GM19395 (cell line): ENCODE data around the gene SLC19A1.

Experiments used
- ATAC-seq: cut with Tn5 transposase; IDR thresholded peaks from one replicate; pipeline ENCODE4 v1.9.1; 2021; ENCODE audit warnings: mild to moderate bottlenecking, moderate library complexity; ENCODE audit not compliant: unreplicated experiment

Gene SLC19A1

GRCh38 chr21:45496968-45497845 is 45.0 kb downstream of the SLC19A1 start:
- no peak for ATAC-seq

DNA sequence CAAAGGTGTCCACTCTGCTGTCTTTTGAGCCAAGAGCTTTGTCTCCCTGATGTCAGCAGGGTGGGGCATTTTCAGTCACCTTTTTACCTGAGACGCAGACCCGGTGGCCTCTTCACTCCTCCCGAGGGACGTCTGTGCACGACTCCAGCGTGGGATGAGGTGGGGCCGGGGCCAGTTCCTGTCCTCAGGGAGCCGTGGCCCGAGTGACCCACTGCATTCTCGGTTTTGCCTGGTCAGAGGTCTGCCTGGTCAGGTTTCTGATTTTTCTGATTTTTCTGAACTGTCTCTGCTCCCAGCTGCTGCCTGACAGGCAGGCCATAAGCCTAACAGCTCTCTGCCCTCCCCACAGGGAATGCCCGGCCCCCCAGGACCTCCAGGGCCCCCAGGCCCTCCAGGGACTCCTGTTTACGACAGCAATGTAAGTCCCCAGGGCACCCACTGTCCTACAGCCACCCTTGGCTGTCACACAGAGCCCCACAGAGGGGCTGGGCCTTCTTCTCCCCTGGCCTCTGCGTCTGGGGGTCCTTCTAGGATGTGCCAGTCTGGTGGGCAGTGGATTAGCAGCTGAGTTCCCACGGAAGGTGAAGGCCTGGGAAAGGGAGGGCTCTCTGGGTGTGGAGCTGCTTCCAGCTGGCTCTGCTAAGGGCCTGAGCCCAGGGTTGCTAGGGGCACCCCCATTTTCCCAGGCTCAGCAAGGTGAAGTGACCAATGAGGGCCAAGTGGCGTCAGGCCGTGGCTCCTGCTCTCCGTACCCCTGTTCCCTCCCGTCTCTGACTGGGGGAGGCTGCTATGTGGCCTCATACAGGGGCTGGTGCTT is 45.9 kb downstream of the SLC19A1 start:
- ATAC-seq = no peak

- no peak for ATAC-seq
These were observed 47.2 kb downstream of the SLC19A1 start for GRCh38 chr21:45494851-45495680.

- ATAC-seq = no peak
These were observed 47.9 kb downstream of the SLC19A1 start for GRCh38 chr21:45494135-45494850.

DNA sequence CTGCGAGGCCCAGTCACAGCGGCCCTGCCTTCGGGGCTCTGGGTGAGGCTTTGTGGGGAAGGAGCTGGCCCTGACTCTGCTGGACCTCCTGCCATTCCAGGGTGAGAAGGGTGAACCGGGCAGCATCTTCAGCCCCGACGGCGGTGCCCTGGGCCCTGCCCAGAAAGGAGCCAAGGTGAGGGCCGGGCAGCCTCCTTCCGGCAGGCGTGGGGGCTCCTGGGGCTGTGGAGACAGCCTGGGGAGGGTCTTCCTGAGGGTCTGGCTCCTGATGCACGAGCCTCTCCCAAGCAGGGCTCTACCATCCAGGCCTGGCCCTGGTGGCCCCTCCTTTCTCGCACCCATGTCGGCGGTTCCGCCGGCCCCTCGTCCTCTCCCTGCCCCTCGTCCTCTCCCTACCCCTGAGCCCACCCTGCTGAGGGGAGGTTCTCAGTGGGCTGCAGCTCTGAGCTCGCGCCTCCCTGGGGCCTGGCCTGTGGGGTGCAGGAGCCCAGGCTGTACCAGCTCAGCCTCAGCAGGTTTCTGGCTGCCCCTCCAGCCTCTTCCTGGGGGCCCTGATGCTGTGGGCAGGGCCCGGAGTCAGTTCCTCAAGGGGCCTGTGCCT is 48.7 kb downstream of the SLC19A1 start:
- ATAC-seq = no peak

DNA sequence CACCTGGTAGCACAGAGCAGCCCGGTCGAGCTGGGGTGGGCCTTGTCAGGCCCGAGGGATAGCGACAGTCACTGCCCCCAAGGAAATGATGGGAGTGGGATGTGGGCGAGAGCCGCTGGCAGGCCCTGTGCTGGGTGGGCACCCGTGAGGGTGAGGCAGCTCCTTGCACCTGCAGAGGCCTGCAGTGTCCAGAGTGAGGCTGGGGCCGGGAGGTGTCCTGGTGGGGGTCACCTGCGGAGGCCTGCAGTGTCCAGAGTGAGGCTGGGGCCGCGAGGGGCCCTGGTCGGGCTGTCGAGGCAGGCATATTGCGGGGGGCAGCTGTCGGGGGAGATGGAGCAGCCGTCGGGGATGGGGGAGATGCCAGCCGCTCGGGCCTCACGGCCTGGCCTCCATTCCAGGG is 49.5 kb downstream of the SLC19A1 start:
- no peak for ATAC-seq

DNA sequence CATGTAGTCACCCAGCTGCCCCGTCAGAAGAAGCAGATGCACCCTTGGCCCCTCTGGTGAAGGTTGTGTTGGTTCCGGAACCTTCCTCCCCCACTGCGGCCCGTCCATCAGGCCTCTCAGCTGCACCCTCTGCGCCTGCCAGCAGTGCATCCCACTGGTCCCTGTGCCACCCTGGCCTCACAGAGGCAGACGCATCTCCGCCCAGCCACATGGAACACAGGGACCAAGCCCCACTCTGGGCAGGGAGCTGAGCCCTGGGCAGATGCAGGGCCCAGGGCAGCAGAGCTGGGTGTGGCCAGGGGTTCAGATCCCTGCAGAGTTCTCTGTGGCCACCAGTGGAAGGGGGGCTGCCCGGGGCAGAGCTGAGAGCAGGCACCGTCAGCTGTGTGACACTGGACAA is 50.6 kb downstream of the SLC19A1 start:
- no peak for ATAC-seq

GRCh38 chr21:45491056-45491455 is 51.2 kb downstream of the SLC19A1 start:
- ATAC-seq = no peak

- no peak for ATAC-seq
These were observed 52.0 kb downstream of the SLC19A1 start for GRCh38 chr21:45490049-45490731.

DNA sequence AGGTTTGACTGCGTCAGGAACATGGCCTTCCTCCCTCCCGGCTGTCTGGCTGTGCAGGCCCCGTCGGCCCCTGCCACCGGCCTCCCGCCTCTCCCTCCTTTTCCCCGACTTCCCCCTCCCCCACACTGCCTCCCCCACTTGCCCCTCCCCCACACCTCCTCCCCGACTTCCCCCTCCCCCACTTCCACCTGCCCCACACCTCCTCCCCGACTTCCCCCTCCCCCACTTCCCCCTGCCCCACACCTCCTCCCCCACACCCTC is 52.6 kb downstream of the SLC19A1 start:
- no peak for ATAC-seq

DNA sequence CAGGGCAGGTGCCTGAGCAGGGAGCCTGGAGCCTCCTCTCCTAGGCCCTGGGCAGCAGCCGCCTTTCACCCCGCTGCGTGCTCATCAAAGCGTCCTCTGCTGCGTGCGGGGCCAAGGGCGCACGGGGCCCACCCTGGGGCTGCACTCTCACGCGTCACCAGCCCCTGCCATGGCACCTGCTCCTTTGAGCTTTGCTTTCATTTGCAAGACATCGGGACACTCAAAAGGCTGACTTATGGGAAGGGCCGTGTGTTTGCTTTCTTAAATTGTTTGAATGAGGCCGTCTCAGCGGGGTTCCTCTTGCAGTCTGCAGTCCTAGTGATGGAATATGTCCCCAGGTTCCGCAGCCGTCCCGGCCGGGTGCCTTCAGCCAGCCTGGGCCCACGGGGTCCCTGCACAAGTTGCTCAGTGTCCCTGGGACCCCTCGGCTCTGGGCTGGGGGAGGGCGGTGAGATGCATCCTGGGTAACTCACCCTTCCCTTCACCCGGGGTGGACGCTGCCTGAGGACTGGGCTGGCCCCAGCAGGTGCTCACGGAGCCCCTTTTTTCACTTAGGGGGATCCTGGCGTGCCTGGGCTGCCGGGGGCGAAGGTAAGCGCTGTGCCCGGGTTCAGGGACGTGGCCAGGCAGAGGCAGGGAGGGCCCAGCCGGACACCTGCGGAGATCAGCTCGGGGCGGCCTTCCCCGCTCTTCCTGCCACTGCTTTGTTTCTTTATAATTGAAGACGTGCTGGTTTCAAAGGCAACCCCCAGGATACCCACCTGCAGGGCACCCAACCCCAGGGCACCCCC is 53.1 kb downstream of the SLC19A1 start:
- ATAC-seq = no peak

DNA sequence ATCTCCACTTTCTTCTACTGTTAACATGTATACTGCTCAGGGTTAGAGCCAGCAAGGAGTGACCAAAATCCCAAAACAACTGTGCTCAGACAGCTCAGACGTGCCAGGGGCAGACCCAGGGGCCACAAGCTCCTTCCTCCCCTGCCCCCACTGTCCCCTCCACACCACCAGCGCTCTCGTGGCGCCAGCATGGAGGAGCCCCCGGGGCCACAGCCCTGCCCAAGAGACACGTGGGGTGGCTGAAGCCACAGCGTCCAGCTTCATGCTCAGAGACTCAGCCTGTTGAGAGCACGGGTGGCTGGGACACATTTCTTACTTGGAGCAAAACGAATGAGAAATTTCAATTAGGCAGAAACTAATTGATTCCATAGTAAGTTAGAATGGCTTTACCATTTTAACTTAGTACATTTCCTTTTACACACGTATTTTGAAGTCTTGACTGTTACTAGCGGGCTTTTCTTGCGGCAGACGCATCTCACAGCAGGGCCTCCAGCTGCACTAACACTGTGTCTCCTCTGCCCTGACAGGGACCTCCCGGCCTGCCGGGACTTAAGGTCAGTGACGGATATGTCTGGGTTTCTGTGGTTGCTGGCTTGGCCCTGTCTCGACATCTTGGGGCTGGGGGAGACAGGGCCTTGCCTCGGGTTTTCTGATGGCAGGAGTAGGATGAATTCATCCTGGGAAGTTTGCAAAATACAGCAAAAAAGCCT is 54.2 kb downstream of the SLC19A1 start:
- no peak for ATAC-seq

GRCh38 chr21:45487161-45487806 is 55.0 kb downstream of the SLC19A1 start:
- no peak for ATAC-seq

DNA sequence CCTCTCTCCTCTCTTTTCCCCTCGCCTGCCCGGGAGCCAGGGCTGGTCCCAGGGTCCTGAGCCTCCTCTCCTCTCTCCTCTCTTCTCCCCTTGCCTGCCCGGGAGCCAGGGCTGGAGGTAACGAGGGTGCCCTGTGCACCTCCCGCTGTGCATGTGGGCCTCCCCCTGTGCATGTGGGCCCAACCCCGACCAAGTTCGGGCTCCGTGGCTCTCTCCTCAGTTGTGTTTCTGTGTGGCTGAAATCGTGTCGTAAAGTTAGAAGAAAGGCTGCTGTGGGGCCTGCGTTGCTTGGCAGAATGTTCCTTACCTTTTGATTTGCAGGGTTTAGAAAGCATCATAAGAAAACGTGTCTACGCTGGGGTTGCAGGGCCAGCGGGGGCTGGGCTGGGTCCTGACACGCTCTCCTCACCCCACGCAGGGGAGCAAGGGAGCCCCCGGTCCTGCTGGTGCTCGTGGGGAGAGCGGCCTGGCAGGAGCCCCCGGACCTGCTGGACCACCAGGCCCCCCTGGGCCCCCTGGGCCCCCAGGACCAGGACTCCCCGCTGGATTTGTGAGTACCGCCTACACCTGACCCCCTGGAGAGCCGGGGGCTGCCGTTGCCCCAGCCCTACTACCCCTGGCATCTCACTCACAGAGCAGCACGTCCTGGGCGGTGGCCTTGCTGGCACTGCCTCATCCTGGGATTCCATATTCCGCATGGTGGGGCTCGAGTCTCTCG is 55.6 kb downstream of the SLC19A1 start:
- ATAC-seq = no peak

GRCh38 chr21:45485686-45486442 is 56.4 kb downstream of the SLC19A1 start:
- no peak for ATAC-seq

DNA sequence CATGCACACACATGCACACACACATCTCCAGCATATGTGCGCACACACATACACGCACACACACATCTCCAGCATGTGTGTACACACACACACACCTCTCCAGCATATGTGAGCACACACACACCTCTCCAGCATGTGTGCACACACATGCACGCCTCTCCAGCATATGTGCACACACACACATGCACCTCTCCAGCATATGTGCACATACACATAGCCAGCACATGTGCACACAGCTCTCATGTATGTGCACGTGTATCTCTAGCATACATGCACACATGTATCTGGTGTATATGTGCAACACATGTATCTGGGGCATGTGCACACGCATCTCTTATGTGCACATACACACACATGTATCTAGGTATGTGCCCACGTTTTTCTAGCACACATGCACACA is 57.9 kb downstream of the SLC19A1 start:
- no peak for ATAC-seq
